Gastroesophageal sphincter (tissue), 3 donors: Measurements from ENCODE around the gene CCDC32.

ENCODE experiments used
- CTCF ChIP-seq, 4 experiments: fragments of 200-600 bp in 2 of 4; fragments of 450-650 bp in 2 of 4; sonication (generic) in 1 of 4; IDR thresholded peaks; one replicate each; pipeline ENCODE4 v1.5.1; 2017 to 2019; ENCODE audit warnings: antibody characterized with exemption in 4 of 4, mild to moderate bottlenecking in 2 of 4, moderate library complexity in 2 of 4
- EP300 ChIP-seq: sonication (generic); formaldehyde crosslinking; IDR thresholded peaks from one replicate; pipeline ENCODE4 v1.6.1; 2017; ENCODE audit warnings: antibody characterized with exemption, mild to moderate bottlenecking
- POLR2AphosphoS5 ChIP-seq: sonication (generic); formaldehyde crosslinking; IDR thresholded peaks from one replicate; pipeline ENCODE4 v1.6.1; 2017; ENCODE audit warnings: antibody characterized with exemption

DNA sequence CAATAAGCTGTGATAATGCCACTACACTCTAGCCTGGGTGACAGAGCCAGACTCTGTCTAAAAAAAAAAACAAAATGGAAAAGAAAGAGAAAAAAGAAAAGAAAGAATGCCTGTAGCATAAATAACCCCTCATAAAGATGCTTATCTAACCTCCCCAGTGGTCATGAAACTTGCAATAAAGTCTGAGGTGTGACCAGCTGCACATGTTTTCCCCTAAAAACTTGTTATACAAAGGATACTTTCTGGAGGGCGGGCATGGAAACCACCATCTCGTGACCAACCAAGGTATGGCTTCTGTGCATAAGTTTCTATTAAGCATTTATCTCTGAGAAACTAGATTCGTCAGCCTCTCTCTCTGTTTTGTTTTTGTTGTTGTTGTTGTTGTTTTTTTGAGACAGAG, 21.8 kb downstream of the CCDC32 start:
- TF ChIP-seq CTCF (IDR thresholded peaks at IDR 0.05), result no peak
- no peak for TF ChIP-seq POLR2AphosphoS5
- no peak for TF ChIP-seq EP300
